Pancreas (tissue), 10 donors: ENCODE data around the gene CEACAM8. TPM values are rescaled to one million over a fixed set of nuclear protein-coding genes. Genes with fewer than 3 reads are reported as not detected.
"Not testable (repeated sequence)": the region's sequence is repeated elsewhere in the genome, so short reads cannot be mapped to it uniquely, and the experiment has no call there.

Source experiments
- ATAC-seq, 4 donors: fragments of 200-7000 bp; cut with Tn5 transposase; one replicate each; pipeline versions ENCODE4 v1.8.0 to v1.9.1; 2020; ENCODE audit warnings: mild to moderate bottlenecking in 4 of 4, moderate library complexity in 4 of 4
- DNase-seq, 6 donors: peaks; one replicate each; pipeline ENCODE4 v3.0.0-alpha.2; 2020
- FAIRE-seq: peaks from 2 replicates; lab custom pipeline; 2012; peaks lifted over from hg19 to GRCh38; lab: Jason Lieb, UNC
- H3K27ac ChIP-seq, 4 donors: fragments of 200-600 bp; sonication (generic); 1 replicate in 3 of 4; 2 replicates in 1 of 4; pipeline versions ENCODE4 v1.5.0 to v1.8.0; 2020
- H3K27me3 ChIP-seq, 4 donors: fragments of 200-600 bp; one replicate each; pipeline ENCODE4 v1.8.0; 2021
- H3K36me3 ChIP-seq, 3 donors: fragments of 200-600 bp; sonication (generic) in 1 of 3; one replicate each; pipeline versions ENCODE4 v1.5.0 to v1.8.0; 2020 to 2021
- H3K4me1 ChIP-seq, 3 donors: fragments of 200-600 bp; one replicate each; pipeline ENCODE4 v1.8.0; 2021
- H3K4me3 ChIP-seq, 4 donors: fragments of 200-600 bp; sonication (generic) in 2 of 4; one replicate each; pipeline versions ENCODE4 v1.5.0 to v1.8.0; 2020 to 2021
- H3K9me3 ChIP-seq, 4 donors: fragments of 200-600 bp; one replicate each; pipeline ENCODE4 v1.8.0; 2021
- CTCF ChIP-seq, 4 donors: fragments of 200-600 bp; sonication (generic) in 3 of 4; IDR thresholded peaks; one replicate each; pipeline versions ENCODE4 v1.5.0 to v1.8.0; 2021; ENCODE audit warnings: antibody characterized with exemption in 4 of 4
- WGBS, 2 donors: extraction: QIAGEN DNeasy Blood & Tissue Kit; methylation state at CpG; one replicate each; pipeline ENCODE4 v1.1.7; 2013; 5-methylcytosine and 5-hydroxymethylcytosine counted together
- intact Hi-C, 3 donors: fragments of 100-400 bp; cut with DNase I; formaldehyde crosslinking; loops; one replicate each; pipeline versions ENCODE4 v1.11.1 to v1.14.2; 2022
- polyA plus RNA-seq, 2 donors: library from polyadenylated mRNA; stranded (reverse); fragments of 200-250 nt; gene quantifications; one replicate each; pipeline ENCODE4 v1.2.3, GENCODE V29; 2013
- total RNA-seq, 6 donors: library from RNA; stranded (reverse); fragmentation: NEBNext Ultra II Directional in 4 of 6; extraction: Animal tissue kit (Norgen Biotek cat#: 25700) in 4 of 6; gene quantifications; one replicate each; pipeline versions ENCODE4 v1.2.1 to v1.2.4, GENCODE V29; 2021 to 2023
- donor health status: healthy with polysubstance abuse.
- donor health status: DM: no; HTN: no; CAD: no; lungs with moderate emphysema.
- donor health status: DM: no; HTN: no; CAD: no.
- donor health status: control.
- donor health status: control.
- donor health status: Bipolar disorder and iron deficiency.
- donor health status: DM: yes; HTN: yes; CAD: no.
- donor health status: DM: no; HTN: no; CAD: no.
- donor health status: DM: no; HTN: no; CAD: no.
- donor health status: DM: yes; HTN: yes; CAD: no.

Gene CEACAM8
- total and polyA plus RNA-seq, 8 donors, result not detected

- no peaks in the 10 kb centered on the region for H3K36me3 ChIP-seq
- WGBS, 2 donors, result 72 to 73% methylated on average over 8 of the region's 8 CpGs
- intact Hi-C loops, result no loop called here
- no peaks in the 10 kb centered on the region for H3K9me3 ChIP-seq
- H3K4me3 ChIP-seq, result no peak overlapping the region
- no peak for FAIRE-seq
- no peaks in the 10 kb centered on the region for H3K4me1 ChIP-seq
- TF ChIP-seq CTCF (IDR thresholded peaks at IDR 0.05), result no peak
- H3K27me3 ChIP-seq, result no peaks in the 10 kb centered on the region
- DNase-seq, result no peak
- no peak overlapping the region for H3K27ac ChIP-seq
- ATAC-seq, result no peak
Measured at GRCh38 chr19:42552086-42553065, 42.3 kb downstream of the CEACAM8 start.

GRCh38 chr19:42550521-42550920 is 44.2 kb downstream of the CEACAM8 start:
- H3K4me3 ChIP-seq, intact Hi-C loops, ATAC-seq, H3K4me1 ChIP-seq, H3K36me3 ChIP-seq, FAIRE-seq, H3K9me3 ChIP-seq, H3K27me3 ChIP-seq, DNase-seq, H3K27ac ChIP-seq: not testable (repeated sequence)
- 84 to 91% methylated on average over 6 of the region's 6 CpGs for WGBS, 2 donors

DNA sequence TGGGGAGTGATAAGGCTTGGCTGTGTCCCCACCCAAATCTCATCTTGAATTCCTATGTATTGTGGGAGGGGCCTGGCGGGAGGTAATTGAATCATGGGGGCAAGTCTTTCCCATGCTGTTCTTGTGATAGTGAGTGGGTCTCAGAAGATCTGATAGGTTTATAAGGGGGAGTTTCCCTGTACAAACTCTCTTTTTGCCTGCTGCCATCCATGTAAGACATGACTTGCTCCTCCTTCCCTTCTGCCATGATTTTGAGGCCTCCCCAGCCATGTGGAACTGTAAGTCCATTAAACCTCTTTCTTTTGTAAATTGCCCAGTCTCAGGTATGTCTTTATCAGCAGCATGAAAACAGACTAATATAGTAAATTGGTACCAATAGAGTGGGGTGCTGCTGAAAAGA is 45.7 kb downstream of the CEACAM8 start:
- WGBS, 2 donors, result 92 to 96% methylated on average over 1 of the region's 1 CpG
- DNase-seq, intact Hi-C loops, FAIRE-seq, H3K36me3 ChIP-seq, H3K4me1 ChIP-seq, ATAC-seq, H3K4me3 ChIP-seq, H3K9me3 ChIP-seq, H3K27ac ChIP-seq, H3K27me3 ChIP-seq: not testable (repeated sequence)

DNA sequence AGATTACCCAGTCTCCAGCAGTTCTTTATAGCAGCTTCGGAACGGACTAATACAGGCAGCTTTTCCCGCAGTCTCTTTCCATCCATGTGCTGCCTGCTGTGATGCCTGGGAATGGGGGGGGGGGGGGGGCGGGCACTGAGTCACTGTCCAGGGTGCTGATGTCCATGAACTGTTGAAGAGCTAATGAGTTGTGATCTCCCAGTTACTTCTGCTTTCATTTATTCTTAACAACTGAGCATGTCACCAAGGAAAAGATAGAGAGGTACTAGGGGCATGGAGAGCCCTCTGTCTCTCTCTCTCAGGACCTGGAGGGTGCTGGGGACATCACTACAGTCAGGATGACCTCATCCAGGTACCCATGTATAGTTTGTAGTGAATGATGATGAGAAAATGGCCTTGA is 46.2 kb downstream of the CEACAM8 start:
- 58 to 66% methylated on average over 4 of the region's 4 CpGs for WGBS, 2 donors
- FAIRE-seq, result no peak
- Histone ChIP-seq H3K4me1 (no peaks in the 10 kb centered on the region), H3K9me3 (no peaks in the 10 kb centered on the region), H3K4me3 (no peak overlapping the region), H3K36me3 (no peaks in the 10 kb centered on the region), H3K27me3 (no peaks in the 10 kb centered on the region), H3K27ac (no peak overlapping the region)
- DNase-seq, result no peak
- no peak for TF ChIP-seq CTCF (IDR thresholded peaks at IDR 0.05)
- intact Hi-C loops, result no loop called here
- ATAC-seq, result no peak

- intact Hi-C loops, result no loop called here
- ATAC-seq, result no peak
- H3K27me3 ChIP-seq, result no peaks in the 10 kb centered on the region
- WGBS, 2 donors, result 37 to 45% methylated on average over 2 of the region's 2 CpGs
- no peak overlapping the region for H3K27ac ChIP-seq
- H3K9me3 ChIP-seq, result no peaks in the 10 kb centered on the region
- TF ChIP-seq CTCF (IDR thresholded peaks at IDR 0.05), result no peak
- H3K4me1 ChIP-seq, result no peaks in the 10 kb centered on the region
- no peak for DNase-seq
- no peaks in the 10 kb centered on the region for H3K36me3 ChIP-seq
- no peak overlapping the region for H3K4me3 ChIP-seq
- FAIRE-seq, result no peak
Measured at GRCh38 chr19:42547929-42548328, 46.8 kb downstream of the CEACAM8 start.
